Vagina (tissue), 2 donors: Measurements from ENCODE around the gene CSRNP3.

Source experiments
- POLR2A ChIP-seq, 2 donors: fragments of 450-650 bp; IDR thresholded peaks; one replicate each; pipeline ENCODE4 v1.6.1; 2017; ENCODE audit warnings: antibody characterized with exemption in 2 of 2, mild to moderate bottlenecking in 2 of 2, moderate library complexity in 2 of 2
- TF ChIP-seq, protein P1 (sequence below), 3 experiments: fragments of 450-650 bp in 2 of 3; fragments of 200-600 bp in 1 of 3; sonication (generic) in 1 of 3; IDR thresholded peaks; one replicate each; pipeline ENCODE4 v1.5.1; 2017 to 2019; ENCODE audit warnings: antibody characterized with exemption in 3 of 3, mild to moderate bottlenecking in 2 of 3, moderate library complexity in 2 of 3

DNA sequence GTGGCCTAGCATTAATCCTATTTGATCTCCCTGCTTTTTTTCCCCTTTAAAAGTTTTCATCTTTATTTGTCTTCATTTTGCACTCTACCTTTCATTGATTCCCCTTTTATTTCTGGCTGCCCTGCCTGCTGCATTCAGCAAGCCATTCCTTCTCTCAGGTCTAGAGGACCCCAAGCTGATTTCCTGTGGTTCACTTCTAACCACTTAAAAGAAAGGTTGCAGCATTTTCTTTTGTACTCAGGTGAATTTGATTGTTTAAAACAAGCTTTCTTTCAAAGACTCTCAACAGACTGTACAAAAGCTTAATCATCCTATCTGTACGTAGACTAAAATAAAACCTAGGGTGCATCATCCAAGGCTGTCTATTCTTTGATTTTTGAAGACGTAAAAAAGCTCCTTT, 160.3 kb downstream of the CSRNP3 start:
- TF ChIP-seq, protein P1, sequence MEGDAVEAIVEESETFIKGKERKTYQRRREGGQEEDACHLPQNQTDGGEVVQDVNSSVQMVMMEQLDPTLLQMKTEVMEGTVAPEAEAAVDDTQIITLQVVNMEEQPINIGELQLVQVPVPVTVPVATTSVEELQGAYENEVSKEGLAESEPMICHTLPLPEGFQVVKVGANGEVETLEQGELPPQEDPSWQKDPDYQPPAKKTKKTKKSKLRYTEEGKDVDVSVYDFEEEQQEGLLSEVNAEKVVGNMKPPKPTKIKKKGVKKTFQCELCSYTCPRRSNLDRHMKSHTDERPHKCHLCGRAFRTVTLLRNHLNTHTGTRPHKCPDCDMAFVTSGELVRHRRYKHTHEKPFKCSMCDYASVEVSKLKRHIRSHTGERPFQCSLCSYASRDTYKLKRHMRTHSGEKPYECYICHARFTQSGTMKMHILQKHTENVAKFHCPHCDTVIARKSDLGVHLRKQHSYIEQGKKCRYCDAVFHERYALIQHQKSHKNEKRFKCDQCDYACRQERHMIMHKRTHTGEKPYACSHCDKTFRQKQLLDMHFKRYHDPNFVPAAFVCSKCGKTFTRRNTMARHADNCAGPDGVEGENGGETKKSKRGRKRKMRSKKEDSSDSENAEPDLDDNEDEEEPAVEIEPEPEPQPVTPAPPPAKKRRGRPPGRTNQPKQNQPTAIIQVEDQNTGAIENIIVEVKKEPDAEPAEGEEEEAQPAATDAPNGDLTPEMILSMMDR (IDR thresholded peaks at IDR 0.05) = no peak
- TF ChIP-seq POLR2A (IDR thresholded peaks at IDR 0.05) = no peak
